Upper lobe of left lung (tissue), 4 donors: Measurements from ENCODE around the gene OR2AK2.

ENCODE experiments used
- POLR2A ChIP-seq, 4 donors: fragments of 450-650 bp; IDR thresholded peaks; one replicate each; pipeline ENCODE4 v1.5.1; 2016 to 2017; ENCODE audit warnings: antibody characterized with exemption in 4 of 4, mild to moderate bottlenecking in 2 of 4
- TF ChIP-seq, protein P1 (sequence below), 6 experiments: fragments of 450-650 bp in 4 of 6; fragments of 200-600 bp in 2 of 6; sonication (generic) in 2 of 6; IDR thresholded peaks; one replicate each; pipeline ENCODE4 v1.5.1; 2016 to 2019; ENCODE audit warnings: antibody characterized with exemption in 6 of 6

DNA sequence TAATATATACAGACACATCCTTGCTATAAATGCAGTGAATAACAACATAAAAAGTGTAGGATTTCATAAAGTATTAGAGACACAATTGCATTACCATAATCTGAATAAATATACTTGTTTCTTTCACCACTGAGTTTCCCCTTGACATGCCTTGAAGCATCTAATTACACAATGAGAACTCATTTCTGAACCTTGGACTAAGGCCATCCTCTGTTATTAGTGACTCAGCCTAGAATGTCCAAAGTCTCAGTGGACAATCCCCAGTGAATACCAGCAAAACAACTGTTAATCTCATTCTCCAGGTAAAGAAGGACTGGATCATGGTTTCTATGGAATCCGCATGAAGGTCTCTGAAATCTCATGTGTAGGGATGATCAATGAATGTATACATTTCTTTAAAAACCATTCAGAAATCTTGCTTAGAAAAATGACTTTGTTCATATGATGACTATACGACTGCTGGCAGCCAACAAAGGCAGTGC is 48.2 kb downstream of the OR2AK2 start, which contains the start of gene OR2L5:
- TF ChIP-seq, protein P1, sequence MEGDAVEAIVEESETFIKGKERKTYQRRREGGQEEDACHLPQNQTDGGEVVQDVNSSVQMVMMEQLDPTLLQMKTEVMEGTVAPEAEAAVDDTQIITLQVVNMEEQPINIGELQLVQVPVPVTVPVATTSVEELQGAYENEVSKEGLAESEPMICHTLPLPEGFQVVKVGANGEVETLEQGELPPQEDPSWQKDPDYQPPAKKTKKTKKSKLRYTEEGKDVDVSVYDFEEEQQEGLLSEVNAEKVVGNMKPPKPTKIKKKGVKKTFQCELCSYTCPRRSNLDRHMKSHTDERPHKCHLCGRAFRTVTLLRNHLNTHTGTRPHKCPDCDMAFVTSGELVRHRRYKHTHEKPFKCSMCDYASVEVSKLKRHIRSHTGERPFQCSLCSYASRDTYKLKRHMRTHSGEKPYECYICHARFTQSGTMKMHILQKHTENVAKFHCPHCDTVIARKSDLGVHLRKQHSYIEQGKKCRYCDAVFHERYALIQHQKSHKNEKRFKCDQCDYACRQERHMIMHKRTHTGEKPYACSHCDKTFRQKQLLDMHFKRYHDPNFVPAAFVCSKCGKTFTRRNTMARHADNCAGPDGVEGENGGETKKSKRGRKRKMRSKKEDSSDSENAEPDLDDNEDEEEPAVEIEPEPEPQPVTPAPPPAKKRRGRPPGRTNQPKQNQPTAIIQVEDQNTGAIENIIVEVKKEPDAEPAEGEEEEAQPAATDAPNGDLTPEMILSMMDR (IDR thresholded peaks at IDR 0.05): no peak
- no peak for TF ChIP-seq POLR2A (IDR thresholded peaks at IDR 0.05)
